HG03457 (cell line): ENCODE data around the gene BFAR.
"Not testable (repeated sequence)": the region's sequence is repeated elsewhere in the genome, so short reads cannot be mapped to it uniquely, and the experiment has no call there.

Experiments
- ATAC-seq: cut with Tn5 transposase; IDR thresholded peaks from one replicate; pipeline ENCODE4 v1.9.1; 2021; ENCODE audit warnings: moderate number of reproducible peaks; ENCODE audit not compliant: unreplicated experiment

The BFAR gene

GRCh38 chr16:14635395-14636165, 2.8 kb downstream of the BFAR start:
- ATAC-seq = no peak

GRCh38 chr16:14636179-14636950, 3.6 kb downstream of the BFAR start:
- not testable (repeated sequence) for ATAC-seq

DNA sequence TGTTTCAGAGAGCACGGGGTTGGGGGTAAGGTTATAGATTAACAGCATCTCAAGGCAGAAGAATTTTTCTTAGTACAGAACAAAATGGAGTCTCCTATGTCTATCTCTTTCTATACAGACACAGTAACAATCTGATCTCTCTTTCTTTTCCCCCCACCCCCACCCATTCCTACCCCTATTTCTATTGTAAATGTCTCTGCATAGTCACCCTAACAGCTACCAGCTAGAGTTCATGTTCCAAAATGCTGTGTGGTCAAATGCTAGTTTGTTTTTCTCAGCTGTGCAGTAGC, 4.1 kb downstream of the BFAR start:
- ATAC-seq = not testable (repeated sequence)

- ATAC-seq = no peak
Observed at GRCh38 chr16:14640538-14640937, 7.8 kb downstream of the BFAR start.

DNA sequence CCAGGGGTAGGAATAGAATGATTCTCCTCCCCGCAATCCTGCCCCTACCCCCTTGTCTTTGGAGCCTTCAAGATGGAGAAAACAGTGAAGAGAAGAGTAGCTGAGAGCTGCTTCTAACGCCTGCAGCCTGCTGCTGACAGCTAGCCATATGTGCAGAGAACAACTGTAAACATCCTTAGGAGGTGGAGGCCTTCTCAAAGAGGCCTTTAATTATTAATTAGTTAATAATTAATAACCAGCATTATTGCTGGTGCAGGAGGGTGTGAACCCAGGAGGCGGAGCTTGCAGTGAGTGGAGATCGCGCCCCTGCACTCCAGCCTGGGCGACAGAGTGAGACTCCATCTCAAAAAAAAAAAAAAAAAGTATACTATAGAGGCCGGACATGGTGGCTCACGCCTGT, 8.5 kb downstream of the BFAR start:
- no peak for ATAC-seq

GRCh38 chr16:14641926-14642325, 9.2 kb downstream of the BFAR start:
- no peak for ATAC-seq

- no peak for ATAC-seq
Observed at GRCh38 chr16:14649816-14650215, 17.1 kb downstream of the BFAR start.

GRCh38 chr16:14650629-14651028, 17.9 kb downstream of the BFAR start:
- ATAC-seq = no peak

- no peak for ATAC-seq
Observed at GRCh38 chr16:14652726-14653125, 20.0 kb downstream of the BFAR start.

GRCh38 chr16:14658063-14658462, 25.3 kb downstream of the BFAR start:
- no peak for ATAC-seq

GRCh38 chr16:14667347-14668266, 34.9 kb downstream of the BFAR start:
- no peak for ATAC-seq

DNA sequence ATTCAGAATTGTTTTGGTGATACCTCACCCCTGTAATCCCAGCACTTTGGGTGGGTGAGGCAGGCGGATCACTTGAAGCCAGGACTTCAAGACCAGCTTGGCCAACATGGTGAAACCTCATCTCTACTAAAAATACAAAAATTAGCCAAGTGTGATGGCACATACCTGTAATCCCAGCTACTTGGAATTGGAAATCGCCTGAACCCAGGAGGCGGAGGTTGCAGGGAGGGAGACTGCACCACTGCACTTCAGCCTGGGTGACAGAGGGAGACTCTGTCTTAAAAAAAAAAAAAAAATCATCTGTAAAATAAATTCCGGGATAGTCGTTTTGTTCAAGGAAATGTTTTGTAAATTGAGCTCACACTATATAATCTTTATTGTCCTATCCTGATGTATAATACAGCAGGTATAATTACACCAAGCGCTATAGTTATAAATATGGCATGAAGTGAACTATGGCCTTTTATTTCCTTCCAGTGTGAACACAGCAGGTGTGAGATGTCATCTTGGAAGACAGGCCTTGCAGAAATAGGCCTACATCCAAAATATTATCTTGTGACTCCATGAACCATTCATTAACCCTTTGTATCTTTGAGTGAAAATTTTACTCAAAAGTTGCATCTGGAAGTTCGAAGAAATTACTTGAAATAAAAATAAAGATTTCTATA, 35.9 kb downstream of the BFAR start:
- no peak for ATAC-seq

- no peak for ATAC-seq
Observed at GRCh38 chr16:14669776-14670175, 37.0 kb downstream of the BFAR start.

DNA sequence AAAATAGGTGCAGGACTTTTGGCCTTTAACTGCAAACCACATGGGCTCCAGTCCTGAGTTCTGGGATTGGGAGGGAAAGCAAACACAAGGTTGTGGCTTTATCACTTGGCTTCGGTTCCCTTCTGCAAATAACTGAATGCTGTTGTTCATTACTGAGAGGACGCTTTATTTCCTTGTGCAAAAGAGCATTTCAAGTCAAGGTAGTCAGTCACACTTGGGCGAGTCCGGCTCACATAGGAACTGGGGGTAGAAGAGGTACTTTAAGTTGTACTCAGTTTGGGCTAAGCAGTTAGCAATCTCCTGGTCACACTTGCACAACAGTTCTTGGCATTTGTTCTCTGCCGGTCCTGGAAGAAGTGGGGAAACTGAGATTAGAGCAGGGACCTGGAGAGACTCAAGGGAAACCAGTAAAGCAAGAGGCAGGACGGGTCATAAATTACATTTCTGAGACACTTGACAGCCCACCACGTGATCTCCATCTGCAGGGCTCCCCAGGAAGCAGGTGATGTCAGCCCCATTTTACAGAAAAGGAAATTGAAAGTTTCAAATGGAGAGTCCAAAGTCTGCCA, 39.7 kb downstream of the BFAR start:
- no peak for ATAC-seq

DNA sequence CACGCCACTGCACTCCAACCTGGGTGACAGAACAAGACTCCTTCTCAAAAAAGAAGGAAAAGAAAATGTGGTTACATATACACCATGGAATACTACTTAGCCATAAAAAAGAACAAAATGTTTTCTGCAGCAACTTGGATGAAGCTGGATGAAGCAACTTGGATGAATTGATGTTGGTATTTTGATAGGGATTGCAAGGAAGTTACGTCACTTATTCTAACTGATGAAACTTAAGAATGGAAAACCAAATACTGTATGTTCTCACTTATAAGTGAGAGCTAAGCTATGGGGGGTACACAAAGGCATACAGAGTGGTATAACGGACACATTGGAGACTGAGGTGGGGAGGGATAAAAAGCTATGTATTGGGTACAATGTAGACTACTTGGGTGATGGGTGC, 43.9 kb downstream of the BFAR start:
- no peak for ATAC-seq

GRCh38 chr16:14677627-14678026, 44.9 kb downstream of the BFAR start:
- ATAC-seq = no peak

- no peak for ATAC-seq
Observed at GRCh38 chr16:14678748-14679497, 46.2 kb downstream of the BFAR start.

GRCh38 chr16:14680396-14680795, 47.6 kb downstream of the BFAR start:
- ATAC-seq = not testable (repeated sequence)

- ATAC-seq = no peak
Observed at GRCh38 chr16:14681115-14681514, 48.4 kb downstream of the BFAR start.

GRCh38 chr16:14682121-14682520, 49.4 kb downstream of the BFAR start:
- no peak for ATAC-seq
